Left renal pelvis (tissue), 4 donors: ENCODE measurements around the gene RANBP3. TPM values are rescaled to one million over a fixed set of nuclear protein-coding genes. Genes with fewer than 3 reads are reported as not detected.
A peak's percentile ranks its signal among the peaks of the same experiment; 100 is the strongest.
"Not testable (repeated sequence)": the region's sequence is repeated elsewhere in the genome, so short reads cannot be mapped to it uniquely, and the experiment has no call there.

Source experiments
- DNase-seq, 4 donors: peaks; one replicate each; pipeline ENCODE4 v3.0.0-alpha.2; 2013; ENCODE audit warnings: low read depth in 4 of 4, low spot score in 3 of 4
- polyA plus RNA-seq, 4 donors: library from polyadenylated mRNA; unstranded; fragments of 120-200 nt; gene quantifications; one replicate each; pipeline ENCODE4 v1.2.1, GENCODE V29; 2013; ENCODE audit not compliant: insufficient read length in 4 of 4

RANBP3 gene
- polyA plus RNA-seq, 4 donors, result 65.6 to 76.8 (median 69.5) TPM

DNA sequence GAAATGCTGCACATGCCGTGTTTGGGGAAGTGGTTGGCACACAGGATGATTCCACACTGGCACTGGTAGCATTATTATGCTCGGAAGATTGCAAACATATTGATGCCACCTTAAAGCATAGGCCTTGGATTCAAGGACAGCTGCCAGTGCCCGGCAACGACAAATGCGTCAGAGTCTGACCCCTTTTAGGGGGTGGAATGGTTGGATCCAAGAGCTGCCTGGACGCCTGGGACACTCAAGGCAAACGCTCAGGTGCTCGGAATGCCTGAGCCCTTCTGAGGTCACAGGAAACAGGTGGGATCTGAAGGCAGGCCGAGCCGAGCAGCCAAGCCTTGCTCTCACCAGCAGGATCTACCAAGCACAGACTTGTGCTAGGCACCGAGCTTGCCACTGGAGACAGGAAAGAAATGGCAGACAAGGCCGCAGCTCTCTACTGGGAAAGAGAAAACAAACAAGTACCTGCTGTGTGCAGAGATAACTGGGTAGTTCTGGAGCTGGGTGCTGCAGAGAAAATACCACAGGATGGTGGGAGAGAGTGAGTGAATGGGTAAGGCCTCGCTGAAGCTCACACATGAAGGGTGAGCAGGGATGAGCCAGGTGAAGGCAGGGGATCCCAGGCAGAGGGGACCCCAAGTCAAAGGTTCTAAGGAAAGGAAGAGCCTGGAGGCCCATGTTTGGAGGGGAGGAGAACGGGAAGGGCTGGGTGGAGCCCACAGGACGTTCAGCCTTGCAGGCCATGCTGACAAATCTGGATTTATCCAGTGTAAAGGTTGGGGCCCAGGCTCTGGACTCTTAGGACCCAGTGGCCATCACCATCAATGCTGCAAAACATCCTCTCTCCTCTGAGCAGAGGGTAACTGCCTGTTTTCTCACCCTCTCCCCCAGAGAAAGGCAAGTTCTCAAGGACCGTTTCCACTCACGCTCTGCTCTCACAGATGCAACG, 9.2 kb downstream of the RANBP3 start:
- DNase-seq, result no peak

DNA sequence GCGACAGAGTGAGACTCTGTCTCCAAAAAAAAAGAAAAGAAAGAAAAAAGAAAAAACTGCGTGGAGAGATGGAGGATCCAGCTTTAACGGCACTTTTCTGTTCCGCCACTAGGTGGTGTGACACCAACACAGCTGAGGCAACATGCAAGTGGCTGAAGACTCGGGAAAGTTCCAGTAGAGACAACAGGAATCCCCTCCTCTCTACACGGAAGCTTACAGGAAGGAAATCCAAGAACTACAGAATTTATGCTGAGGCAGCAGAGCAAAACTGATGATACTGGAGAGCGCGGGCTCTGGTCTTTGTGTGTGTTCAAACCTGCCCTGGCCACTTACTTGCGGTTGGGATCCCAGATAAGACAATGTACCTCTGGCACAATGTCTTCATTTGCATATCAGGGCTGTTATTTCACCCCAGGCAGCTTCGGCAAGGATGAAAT, 9.9 kb downstream of the RANBP3 start:
- DNase-seq, result peak in 1 of 4 donors; percentile 63

DNA sequence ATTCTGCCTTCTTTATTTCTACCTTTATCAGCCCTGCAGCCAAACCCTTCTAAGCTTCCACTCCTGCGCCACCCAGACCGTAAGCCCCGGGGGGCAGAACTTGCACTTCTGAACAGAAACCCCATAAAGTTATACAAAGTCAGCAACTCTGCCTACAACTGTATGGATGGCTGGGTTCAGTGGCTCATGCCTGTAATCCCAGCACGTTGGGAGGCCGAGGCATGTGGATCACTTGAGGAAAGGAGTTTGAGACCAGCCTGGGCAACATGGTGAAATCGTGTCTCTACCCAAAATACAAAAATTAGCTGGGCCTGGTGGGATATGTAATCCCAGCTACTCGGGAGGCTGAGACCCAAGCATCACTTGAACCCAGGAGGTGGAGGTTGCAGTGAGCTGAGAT, 10.4 kb downstream of the RANBP3 start:
- DNase-seq, result no peak

GRCh38 chr19:5966941-5967340, 11.0 kb downstream of the RANBP3 start:
- no peak for DNase-seq

- no peak for DNase-seq
These were observed 11.7 kb downstream of the RANBP3 start for GRCh38 chr19:5966215-5966614.

DNA sequence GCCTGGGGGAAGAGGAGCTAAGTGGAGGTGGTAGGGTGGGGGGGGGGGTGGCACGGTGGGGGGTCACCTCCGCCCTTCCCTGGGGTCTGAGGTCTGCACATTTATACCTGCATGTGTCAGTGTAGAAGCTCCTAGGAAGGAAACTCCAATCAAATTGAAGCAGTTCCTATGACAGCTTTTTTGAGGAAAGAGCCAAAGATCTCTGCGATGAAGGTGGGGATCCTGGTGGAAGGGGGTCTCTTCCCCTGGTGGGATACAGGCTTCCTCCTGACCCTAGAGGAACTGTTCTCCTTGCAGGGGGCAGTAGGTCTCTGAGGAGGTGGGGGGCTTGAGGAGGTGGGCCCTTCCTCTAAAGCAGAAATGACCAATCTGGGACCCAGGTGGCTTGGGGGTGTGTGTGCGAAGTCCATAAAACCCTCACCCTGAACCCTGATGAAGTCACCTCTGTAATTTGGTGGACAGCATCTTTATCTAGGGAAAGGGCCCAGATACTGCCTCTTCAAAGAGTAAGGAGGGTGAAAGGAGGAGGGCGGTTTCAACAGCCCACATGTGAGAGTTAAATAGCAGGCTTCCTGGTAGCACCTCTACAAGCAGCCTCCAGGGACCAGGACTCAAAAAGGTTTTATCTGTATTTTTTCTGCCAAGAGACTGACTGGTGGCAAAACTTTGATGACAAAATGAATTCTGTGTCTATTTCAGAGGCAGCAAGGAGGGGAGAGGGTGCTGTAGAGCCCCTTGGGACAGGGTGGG, 12.9 kb downstream of the RANBP3 start:
- DNase-seq, result no peak

DNA sequence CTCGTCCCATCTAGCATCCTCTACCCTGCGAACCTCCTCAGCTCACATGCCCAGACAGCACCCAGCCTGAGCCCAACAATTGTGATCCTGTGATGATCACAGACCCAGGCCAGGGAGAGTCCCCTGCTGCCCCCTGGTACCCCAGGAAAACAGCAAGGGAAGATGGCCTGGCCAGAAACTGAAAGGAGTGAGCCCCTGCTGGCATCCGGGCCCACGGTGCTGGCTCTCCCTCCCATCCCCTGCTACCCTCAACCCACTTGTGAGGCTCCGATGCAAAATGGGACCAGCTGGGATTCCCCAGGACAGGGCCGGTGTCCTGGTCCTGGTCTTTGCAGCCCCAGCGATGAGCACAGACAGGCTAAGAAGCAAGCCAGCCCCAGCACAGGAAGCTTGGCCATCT, 14.1 kb downstream of the RANBP3 start:
- DNase-seq, result no peak

DNA sequence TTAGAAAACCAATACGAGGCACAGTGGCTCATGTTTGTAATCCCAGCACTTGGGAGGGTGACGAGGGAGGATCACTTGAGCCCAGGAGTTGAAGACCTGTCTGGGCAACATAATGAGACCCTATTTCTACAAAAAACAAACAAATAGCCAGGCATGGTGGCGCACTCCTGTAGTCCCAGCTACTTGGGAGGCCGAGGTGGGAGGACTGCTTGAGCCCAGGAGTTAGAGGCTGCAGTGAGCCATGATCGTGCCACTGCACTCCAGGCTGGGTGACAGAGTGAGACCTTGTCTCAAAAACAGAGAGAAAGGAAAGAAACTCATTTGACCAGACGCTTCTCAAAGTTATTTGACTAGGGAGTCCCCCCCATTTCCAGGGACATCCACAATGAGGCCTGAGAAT, 14.7 kb downstream of the RANBP3 start:
- DNase-seq, result not testable (repeated sequence)

DNA sequence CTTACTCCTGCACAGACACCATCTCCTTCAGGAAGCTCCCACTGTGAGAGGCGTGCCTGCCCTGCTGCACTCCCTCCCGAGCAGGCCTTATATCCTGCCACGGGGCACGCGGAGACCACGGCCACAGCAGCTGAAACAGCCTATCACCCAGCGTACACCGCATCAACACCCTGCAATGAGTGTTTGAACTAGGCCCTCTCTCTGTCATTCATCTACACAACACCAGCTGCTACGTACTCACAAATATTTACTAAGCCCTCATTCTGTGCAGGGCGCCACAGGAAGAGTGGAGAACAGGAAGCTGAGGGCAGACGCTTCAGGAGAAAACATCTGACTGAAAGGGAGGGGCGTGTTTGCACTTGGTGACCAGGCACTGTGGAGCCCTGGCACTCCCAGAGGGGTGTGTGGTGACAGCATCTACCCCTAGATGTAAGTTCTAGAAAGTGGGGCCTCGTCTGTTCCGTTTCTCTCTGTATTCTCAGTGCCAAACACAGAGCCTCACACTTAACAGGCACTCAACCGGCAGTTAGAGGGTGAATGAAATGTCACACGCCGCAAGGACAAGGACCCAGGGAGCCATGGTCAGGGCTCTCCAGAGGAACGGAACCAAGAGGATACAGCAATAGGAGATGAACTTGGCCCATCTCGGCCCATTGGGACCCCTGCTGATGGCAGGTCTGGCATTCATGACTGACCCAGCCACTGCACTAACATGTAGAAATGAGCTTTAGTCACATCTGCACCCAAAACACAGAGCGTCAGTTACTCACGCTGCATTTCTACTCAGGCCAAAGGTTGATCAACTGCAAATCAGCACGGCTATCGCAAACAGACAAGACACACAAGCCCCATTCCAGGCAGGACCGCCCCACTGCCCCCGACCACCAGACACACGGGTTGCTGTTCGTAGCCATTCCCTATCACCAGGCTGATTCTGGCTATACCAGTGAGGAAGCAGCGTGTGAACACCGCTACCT, 15.7 kb downstream of the RANBP3 start:
- no peak for DNase-seq

DNA sequence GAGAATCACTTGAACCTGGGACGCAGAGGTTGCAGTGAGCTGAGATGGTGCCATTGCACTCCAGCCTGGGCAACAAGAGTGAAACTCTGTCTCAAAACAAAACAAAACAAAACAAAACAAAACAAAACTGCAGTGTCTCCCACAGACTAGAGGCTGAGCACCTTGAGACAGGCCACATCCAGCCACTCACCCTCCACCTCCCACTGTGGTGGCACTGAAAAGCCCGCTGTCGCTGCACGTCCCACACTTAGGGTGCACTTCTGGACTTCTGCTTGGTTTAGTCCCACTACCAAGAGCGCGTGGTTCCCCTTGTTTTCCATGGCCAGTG, 16.3 kb downstream of the RANBP3 start:
- not testable (repeated sequence) for DNase-seq

DNA sequence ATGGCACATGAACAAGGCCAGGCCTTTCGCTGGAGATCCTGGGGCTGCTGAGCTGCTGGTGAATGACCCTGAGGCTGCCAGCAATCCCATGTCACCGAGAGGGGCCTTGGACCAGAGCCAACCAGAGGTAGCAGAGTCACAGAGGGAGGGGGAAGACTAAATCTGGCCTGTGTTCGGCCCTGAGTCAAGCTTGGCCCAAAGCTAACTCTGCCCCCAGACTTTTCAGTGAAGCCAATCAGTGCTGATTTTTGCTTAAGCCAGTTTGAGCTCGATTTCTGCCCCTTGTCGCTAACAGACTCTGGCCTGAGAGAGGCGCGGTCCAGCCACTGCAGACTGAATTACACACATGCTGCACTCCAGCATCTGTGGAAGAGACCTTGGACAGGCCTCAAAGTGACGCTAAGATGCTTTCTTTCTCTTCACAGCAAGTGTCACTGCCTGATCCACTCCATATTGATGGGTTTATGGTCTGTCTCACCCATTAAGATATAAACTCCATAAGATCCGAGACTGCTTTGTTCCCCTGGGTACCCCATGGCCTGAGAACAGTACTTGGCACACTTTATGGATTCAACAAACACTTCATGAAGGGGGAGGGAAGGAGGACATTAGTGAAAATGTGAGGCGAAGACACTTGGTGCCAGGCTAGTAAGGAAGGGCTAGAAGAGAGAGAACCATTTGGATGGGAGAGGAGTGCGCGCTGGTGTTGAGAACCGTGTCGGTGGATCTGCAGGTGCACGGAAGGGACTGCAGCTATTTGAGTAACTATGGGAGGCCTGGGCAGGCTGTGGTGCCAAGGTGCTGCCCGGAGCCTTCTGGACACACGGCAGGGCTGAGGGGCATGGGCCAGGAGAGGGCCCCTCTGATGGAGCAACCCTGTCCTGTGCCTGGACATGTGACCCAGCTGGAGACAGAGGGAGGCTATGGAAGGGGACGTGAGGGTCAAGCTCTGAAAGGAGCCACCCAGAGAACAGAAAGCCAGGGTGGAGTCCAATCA, 17.6 kb downstream of the RANBP3 start:
- DNase-seq, result no peak

- DNase-seq, result no peak
These were observed 18.5 kb downstream of the RANBP3 start for GRCh38 chr19:5959260-5960004.

- DNase-seq, result no peak
These were observed 19.2 kb downstream of the RANBP3 start for GRCh38 chr19:5958851-5959122.

DNA sequence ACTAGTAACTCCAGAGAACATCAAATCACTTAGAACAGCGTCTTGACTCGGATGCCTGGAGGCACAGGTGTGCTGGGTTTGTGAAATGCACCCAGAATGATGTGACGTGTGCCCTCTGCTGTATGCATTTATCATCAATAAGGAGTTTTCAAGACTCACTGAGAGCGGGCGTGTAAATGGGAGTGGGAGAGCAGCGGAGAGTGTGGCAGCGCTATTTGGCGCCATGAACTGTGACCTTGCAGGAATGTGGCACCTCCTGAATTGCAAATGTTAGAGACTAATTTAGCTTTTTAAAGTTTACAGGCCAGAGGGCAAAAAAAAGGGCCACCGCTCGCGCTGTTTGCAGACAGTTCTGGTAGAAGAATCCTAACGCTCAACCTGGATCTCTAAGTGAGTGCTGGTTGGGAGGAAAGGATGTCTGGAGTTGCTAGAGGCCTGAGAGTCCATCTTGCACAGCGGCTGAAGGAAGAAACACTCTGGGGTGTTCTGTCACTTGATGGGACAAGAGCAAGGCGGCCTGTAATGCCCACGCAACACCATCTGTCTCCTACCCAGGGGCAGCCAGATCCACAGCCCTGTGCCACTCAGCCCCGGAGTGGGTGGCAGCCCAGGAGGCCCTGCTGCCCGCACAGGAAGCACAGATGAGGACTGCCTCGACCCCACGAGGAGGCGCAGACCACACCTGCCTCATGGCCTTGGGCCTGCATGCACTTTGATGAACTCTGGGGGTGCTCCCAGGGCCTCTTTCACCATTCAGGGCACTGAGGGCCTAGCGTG, 19.7 kb downstream of the RANBP3 start:
- DNase-seq, result no peak

DNA sequence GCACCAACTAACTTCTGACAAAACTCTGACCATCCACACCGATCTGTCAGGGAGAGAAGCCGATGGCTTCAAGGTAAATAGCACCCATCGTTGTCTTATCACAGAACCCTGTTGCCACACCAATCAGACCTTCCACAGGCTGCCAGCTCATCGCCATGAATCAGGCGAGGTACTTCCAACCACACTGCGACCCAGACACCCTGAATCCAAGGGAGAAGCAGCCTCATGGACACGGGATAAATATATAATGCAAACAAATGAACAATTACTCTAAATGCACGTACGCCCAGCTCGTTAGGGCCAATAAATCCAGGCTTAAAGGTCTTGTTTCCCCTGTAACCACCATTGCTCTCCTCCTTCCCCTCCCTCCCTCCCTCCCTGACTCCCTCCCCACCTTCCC, 20.8 kb downstream of the RANBP3 start:
- DNase-seq, result no peak

- no peak for DNase-seq
These were observed 21.2 kb downstream of the RANBP3 start for GRCh38 chr19:5956728-5957127.

DNA sequence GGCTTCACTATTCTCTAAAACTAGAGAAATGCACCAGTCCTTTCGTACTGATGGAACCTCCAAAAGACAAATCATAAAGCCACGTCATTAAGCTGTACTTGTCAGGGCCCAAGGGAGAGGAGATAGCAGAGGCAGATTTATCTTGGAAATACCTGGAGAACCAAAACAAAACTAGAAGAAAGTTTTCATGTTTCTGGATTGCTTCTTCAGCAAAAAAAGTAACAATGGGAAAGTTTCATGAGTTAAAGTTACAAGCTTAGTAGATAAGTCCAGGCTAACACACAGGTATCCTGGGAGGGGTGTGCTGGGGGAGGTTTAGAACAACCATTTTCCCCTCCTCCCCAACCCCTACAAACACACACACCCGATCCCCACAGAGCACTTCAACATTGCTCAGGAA, 21.6 kb downstream of the RANBP3 start:
- DNase-seq, result no peak

- no peak for DNase-seq
These were observed 22.4 kb downstream of the RANBP3 start for GRCh38 chr19:5955636-5955935.

DNA sequence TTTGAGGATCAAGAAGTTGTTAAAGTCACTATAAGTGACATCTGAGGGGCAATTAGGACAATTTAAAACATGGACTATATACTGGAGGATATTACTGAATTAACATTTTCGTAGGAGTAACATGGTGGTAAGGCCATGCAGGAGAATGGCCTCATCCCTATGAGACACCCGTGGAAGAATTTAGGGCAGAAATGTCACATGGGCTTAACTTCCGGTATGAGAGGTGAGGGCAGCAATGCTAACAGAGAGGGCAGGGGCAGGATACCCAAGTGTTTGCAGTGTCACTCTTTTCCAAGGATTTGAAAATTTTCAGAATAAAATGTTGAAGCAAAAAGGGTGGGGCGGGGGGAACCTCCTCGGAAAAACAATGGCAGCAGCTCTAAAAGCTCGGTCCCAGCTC, 23.6 kb downstream of the RANBP3 start:
- no peak for DNase-seq
